Activated CD4-positive, CD25-positive, alpha-beta regulatory T cell (primary cell): ENCODE measurements around the gene HTRA2.
"Not testable (repeated sequence)": the region's sequence is repeated elsewhere in the genome, so short reads cannot be mapped to it uniquely, and the experiment has no call there.

Source experiments
- DNase-seq, 4 experiments: peaks; one replicate each; lab custom pipeline; 2025; lab: John Stamatoyannopoulos, UW

Gene HTRA2

DNA sequence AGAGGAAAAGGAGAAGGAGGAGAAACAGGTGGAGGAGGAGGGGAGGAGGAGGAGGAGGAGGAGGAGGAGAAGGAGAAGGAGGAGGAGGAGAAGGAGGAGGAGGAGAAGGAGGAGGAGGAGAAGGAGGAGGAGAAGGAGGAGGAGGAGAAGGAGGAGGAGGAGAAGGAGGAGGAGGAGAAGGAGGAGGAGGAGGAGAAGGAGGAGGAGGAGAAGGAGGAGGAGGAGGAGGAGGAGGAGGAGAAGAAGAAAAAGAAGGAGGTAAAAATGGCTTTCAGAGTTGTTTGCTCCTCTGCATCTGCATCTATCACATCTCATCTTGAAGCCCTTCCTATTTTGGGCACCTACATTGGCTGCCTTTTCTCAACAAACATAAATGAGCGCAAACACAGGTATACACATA is 31.3 kb downstream of the HTRA2 start:
- not testable (repeated sequence) for DNase-seq

DNA sequence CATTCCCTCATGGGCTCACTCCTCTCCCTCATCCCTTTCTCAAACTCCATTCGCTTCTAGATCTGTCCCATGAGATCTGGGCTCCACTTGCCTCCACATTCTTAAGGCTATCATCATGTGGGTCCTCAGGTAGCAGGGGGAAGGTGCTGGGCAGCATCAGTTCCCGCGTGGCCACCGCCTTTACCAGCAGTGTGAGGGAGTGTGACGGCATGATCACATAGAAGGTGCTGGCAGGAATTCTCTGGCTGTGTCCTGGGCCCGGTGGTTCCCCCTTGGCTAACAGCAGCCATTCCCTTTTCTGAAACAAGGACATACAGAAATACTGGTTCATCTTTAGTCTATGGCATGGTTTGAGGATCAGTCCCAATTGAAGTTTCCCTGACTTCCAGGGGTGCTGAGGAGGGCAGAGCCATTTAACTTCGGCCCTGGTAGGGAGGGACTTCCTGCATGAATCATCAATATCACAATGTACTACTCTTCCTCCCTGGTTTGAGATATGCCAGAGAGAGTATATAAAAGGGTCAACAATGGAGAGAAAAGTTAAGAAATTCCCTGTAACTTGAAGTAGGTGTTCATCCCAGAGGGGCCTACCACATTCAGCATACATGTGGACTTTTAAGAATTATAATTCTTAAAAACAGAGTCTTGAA is 32.5 kb downstream of the HTRA2 start:
- DNase-seq = no peak

DNA sequence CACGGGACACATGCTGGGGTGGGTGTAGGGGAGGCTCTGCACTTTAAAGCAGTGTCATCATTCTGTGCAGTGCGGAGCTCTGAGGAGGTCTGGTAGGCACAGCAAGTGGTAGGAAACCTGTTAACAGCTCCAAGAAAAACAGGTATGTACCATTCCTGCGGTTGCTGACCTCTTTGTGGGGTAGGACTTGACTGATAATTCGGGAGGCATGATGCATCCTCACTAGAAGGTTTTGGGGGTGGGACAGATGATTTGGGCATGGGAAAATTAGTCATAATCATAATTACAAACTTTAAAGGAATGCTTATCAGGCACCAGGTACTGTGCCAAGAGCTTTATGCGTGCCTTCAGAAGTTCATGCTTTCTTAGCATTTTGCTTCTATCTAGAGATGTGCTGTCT is 34.5 kb downstream of the HTRA2 start:
- DNase-seq = no peak

DNA sequence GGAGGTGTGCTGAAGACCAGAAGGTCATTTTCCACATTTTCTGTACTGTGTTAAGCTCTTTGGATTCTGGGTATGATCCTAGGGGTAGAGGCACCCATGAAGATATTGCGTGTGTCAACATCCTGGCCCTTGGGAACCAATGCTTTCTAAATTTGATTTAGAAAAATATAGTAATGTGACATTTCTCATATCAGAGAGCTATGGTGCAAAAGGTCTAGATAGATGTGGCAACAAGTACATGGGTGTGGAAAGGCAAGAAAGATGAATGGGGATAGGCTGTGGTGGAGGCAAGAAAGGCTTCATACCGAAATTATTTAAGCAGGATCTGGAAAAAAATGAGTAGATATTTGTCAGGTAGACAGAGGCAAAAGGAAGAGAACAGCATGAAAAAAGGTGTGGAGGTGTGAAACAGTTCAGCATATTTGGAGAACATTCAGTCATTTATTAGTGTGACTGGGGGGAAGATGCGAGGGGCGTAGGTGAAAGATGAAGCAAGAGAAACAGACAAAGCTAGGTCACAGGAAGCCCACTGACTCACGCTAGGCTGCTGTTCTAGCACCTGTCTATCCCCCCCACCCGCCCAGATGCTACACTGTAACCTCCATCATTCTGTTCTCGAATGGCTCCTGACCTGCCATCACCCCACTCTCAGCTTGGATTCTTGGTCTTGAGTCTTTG is 36.5 kb downstream of the HTRA2 start:
- no peak for DNase-seq

DNA sequence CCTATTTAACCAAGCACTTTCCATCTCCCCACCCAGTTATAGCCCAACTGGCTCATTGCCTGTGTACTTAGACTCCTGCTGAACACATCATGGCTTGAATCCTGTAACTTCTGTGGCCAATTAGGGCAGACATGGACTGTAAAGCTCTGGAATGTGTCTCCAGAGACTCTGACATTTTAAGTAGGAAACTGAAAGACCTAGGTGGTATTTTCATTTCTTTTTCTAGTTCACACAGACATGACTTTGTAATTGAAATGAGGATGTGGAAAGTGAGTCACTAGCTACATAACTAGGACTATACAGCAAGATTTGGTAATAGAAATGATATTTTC is 37.0 kb downstream of the HTRA2 start:
- DNase-seq = no peak

DNA sequence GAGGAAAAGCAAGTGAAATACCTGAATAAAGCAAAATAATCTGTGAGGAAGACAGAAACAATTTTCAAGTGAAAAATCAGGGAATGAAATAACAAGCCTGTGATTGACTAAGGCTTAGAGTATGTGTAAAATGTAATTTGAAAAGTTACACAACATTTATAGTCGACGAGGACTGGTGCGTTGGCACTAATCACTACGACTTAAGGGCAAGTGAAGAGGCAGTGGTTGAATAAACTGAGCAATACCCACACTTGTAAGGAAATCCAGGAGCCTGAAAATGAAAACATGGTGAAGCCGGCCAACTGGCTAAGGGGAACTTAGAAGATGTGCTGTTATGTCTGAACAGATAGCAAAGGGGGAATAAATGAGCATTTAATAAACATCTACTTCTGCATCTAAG is 38.1 kb downstream of the HTRA2 start:
- no peak for DNase-seq

DNA sequence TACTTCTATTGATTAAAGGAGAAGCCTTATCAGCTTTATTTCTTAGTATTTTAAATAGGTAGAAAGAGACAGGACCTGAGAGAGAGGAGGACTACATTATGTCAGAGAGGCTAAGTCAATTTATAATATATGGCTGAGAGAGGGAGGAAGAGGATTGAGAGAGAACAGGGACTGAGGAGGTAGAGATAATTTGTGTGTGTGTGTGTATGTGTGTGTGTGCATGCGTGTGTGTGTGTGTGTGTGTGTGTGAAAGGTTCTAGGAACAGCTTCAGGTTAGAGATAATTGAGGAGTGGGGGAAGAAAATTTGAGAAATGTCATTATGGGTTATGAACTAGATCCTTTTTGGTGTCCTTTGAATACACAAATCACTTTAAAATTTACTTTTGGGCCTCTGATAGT is 40.0 kb downstream of the HTRA2 start:
- DNase-seq = no peak

DNA sequence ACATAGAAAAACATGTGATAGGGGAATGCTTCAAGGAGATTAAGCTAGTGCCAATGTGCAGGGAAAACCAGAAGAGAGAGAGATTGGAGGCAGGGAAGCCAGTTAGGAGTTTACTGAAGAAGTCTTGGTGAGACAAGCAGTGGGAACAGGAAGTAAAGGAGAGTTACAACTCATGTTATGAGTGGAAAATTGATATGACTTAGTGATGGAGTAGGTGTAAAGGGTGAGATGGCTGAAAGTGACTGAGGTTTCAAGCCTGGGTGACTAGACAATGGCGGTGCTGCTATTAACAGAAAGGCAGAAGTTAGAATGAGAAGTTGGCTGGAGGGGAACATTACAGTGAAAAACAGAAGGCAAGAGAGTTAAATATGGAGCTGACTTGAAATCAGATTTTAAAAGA is 41.3 kb downstream of the HTRA2 start:
- no peak for DNase-seq

DNA sequence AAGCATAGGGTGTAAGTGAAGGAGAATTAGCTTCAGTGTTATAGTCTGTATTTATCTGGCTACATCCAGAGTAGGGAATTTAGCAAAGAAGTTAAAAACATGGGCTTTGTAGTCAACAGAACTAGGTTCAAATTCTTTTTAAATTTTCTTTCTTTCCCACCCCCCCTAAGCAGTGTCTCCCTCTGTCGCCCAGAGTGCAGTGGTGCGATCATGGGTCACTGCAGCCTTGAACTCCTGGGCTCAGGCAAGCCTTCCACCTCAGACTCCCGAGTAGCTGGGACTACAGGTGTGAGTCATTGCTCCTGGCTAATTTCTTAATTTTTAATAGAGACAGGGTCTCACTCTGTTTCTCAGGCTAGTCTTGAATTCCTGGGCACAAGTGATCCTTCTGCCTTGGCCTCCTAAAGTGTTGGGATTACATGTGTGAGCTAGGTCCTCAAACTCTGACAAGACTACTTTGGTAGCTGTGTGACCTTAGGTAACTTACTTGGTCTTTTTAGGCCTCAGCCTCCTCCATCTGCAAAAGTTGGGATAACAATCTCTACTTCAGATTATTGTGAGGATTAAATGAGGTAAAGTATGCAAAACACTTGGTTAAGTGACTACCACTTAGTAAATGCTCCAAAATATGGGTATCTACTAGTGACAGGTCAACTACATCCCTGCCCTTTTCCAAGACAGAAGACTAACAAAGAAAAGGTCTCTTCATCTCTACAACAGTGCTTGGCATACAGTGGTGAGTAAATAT is 42.6 kb downstream of the HTRA2 start:
- DNase-seq = no peak

DNA sequence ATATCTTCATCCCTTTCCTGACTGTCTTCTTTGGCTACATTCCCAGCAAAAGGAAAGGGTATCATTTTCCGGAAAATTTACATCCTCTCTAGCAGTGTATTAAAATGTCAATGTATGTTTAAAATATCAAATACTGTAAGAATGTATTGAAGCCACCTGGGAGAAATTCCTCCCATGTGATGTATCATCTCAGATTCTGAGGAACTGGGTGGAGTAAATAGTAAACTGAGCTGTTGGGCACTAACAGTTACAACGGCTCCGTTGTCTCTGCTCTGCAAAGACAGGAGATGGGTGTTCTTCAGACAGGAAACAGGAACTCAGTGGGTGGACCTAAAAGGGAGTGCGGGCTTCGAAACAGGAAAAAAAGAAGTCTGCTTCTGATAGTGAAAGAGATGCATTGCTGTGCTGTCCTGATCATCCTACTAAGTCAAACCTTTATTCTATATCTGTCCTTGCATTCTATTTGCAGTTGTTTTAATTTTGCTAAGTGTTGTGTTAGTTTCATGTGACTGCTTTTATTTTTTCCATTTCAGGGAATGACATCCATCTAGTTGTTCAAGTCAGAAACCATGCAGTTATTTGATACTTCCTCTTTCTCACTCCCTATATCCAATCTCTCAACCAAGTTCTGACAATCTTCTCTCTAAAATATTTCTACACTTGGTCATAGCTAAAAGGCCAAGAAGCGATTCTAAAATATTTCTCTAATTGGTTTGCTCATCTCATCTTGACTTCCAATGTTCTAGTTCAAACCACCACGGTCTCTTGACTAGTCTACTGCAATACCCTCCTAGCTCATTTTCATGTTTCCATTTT is 44.2 kb downstream of the HTRA2 start:
- DNase-seq = no peak

DNA sequence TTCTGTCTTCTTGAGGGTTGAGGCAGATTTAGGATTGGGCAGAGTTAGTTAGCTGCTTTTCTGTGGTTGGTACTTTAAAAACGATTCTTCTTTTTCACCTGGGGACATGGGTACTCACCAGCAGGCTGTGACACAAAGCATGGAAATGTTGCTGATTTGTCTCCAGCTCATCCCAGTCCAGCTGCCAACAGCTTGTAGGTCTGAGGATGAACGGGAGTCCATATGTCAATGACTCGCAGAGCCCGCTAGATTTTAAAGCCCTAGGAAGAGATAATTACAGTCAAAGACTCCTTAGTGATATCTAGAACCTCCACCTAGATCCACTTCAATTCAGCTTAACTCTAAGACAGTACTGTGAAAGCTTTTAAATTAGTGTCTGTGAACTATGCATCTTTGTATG is 45.6 kb downstream of the HTRA2 start:
- no peak for DNase-seq

DNA sequence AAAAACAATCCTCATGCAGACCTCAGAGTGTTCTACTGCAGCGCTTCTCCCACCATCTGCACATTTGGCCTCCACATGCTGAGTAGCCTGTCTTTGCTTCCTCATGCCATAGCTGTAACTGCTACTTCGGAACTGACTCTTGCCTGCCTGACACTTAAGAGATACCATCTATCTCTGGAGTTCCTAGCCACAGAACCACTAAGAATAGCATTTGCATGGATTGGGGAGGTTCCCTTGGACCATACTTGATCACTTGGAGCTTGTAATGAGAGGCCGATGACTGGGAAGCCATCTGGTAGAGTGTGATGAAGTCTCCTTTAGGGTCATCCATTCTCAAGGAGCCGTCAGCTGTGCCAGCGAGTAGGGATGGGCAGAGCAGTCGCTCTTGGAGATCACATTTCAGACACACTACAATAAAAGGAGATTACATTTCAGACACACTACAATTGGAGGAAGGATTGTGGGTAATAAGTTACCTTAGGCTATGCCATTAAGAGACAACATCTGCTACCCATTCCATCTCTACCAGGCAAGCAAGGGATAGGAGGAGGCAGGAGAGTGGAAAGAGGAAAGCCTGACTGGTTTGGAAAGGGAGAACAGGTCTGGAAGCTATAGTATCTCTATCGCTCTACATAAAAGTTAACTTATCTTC is 46.6 kb downstream of the HTRA2 start:
- DNase-seq = no peak

DNA sequence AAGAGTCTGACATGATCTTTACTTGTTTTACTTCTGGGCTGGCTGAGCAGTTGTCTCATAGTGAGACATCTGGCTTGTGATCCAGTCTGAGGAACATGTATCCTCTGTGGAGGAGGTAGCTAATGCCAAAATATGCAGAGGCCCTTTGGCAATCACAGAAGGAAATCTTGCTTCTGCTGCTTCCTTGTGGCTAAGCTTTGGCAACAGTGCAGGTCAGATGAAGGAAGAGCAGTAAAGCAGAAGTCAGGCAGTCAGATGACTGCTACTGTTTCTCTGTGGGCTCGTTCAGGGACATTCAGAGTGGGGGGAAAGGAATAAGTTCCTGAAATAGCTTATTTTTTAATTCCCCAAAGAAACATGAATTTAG is 47.1 kb downstream of the HTRA2 start:
- DNase-seq = no peak

DNA sequence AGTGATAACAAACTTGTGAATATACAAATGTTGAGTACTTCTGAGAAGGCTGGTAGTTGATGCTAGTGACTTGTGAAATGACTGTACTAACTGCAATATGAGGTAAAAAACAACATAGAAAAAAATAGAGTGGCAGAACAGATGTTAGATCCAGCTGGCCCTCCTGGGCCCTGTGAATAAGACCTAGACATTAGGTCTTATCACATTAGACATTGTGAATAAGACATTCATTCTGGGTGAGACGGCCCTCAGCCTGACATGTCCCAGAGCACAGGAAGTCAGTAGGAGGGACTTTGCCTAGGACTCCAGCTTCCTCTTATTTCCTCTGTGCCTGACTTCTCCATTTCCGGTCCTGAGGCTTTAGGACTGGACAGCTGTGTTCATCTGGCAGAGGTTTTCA is 47.7 kb downstream of the HTRA2 start:
- no peak for DNase-seq

DNA sequence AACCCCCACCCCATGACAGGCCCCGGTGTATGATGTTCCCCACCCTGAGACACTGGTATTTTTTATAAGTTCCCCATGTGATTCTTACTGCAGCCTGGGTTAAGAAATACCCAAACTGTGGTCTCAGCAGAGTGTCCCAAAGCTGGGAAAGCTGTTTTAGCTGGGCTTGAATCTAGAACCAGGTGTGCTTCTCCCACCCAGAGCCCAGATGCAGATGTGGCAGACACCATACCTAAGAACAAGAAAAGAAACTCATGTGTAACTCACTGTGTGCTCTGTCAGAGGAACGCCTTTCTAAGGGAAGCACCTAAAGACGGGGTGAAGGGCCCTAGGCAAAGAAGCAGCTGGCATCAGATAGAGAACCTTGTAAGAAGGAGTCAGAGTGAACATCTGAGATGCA is 48.7 kb downstream of the HTRA2 start:
- no peak for DNase-seq

DNA sequence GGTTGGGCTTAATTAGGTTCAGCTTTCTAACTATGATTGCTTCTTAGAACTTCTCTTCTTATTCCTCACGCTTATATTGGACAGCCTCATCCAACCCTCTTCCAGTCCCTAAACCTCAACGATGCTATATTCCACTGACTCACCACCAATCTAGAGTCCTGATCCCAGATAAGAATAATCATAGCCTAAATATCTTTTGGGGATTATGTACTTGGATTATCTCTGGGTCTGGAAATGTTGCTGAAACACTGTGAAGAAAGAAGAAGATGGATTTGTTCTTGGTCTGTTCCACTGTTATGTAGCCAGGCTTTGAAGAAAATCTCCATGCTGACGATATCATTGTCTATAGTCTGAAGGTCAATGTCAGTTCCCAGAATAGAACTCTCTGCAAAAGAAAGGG is 51.7 kb downstream of the HTRA2 start:
- no peak for DNase-seq

DNA sequence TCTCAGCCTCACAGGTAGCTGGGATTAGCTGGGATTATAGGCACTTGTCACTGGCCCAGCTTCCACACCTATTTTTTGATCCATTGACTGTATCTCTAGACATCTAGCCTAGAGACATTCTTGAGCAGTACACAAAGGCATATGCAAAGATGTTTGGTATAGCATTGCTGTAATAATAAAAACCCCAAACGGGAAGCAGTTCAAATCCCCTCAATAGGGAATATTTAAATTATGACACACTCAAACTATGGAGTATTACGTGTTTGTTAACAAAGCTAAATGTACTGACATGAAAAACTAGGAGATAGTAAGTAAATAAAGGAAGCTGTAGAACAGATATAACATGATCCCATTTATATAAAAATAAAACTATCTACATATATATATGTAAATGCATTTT is 52.5 kb downstream of the HTRA2 start:
- no peak for DNase-seq
